Heart right ventricle (tissue), 16 donors: ENCODE measurements around the gene PRKAR2A. TPM values are rescaled to one million over a fixed set of nuclear protein-coding genes. Genes with fewer than 3 reads are reported as not detected.
A peak's percentile ranks its signal among the peaks of the same experiment; 100 is the strongest.
"Not testable (repeated sequence)": the region's sequence is repeated elsewhere in the genome, so short reads cannot be mapped to it uniquely, and the experiment has no call there.

Source experiments
- ATAC-seq, 8 donors: fragments of 200-7000 bp; cut with Tn5 transposase; one replicate each; pipeline ENCODE4 v1.9.1; 2020; ENCODE audit warnings: mild to moderate bottlenecking in 8 of 8, moderate library complexity in 8 of 8, moderate number of reproducible peaks in 1 of 8
- DNase-seq, 2 donors: peaks; one replicate each; pipeline ENCODE4 v3.0.0-alpha.2; 2020
- H3K27ac ChIP-seq, 10 donors: fragments of 200-600 bp; sonication (generic) in 2 of 10; one replicate each; pipeline versions ENCODE4 v1.5.0 to v1.8.0; 2020 to 2022; ENCODE audit warnings: mild to moderate bottlenecking in 3 of 10
- H3K27me3 ChIP-seq, 7 donors: fragments of 200-600 bp; one replicate each; pipeline ENCODE4 v1.8.0; 2021 to 2022; ENCODE audit warnings: mild to moderate bottlenecking in 2 of 7
- H3K36me3 ChIP-seq, 9 donors: fragments of 200-600 bp; sonication (generic) in 1 of 9; one replicate each; pipeline versions ENCODE4 v1.5.0 to v1.8.0; 2020 to 2022; ENCODE audit warnings: mild to moderate bottlenecking in 2 of 9
- H3K4me1 ChIP-seq, 9 donors: fragments of 200-600 bp; sonication (generic) in 1 of 9; one replicate each; pipeline versions ENCODE4 v1.5.0 to v1.8.0; 2020 to 2022; ENCODE audit warnings: mild to moderate bottlenecking in 4 of 9
- H3K4me3 ChIP-seq, 10 donors: fragments of 200-600 bp; sonication (generic) in 2 of 10; one replicate each; pipeline versions ENCODE4 v1.5.0 to v1.8.0; 2020 to 2022; ENCODE audit warnings: mild to moderate bottlenecking in 7 of 10, moderate library complexity in 2 of 10
- H3K9me3 ChIP-seq, 11 donors: fragments of 200-600 bp in 10 of 11; sonication (generic) in 2 of 11; one replicate each; pipeline versions ENCODE4 v1.5.0 to v1.8.0; 2013 to 2022; ENCODE audit warnings: mild to moderate bottlenecking in 2 of 11, control low read depth in 1 of 11, moderate library complexity in 1 of 11
- CTCF ChIP-seq, 9 donors: fragments of 200-600 bp; sonication (generic) in 2 of 9; IDR thresholded peaks; one replicate each; pipeline versions ENCODE4 v1.5.0 to v1.8.0; 2021 to 2022; ENCODE audit warnings: antibody characterized with exemption in 9 of 9, mild to moderate bottlenecking in 5 of 9, moderate library complexity in 1 of 9
- whole genome bisulfite sequencing, 2 donors: extraction: QIAGEN DNeasy Blood & Tissue Kit; methylation state at CpG; one replicate each; pipeline ENCODE4 v1.1.7; 2013; ENCODE audit warnings: inconsistent platforms in 1 of 2; 5-methylcytosine and 5-hydroxymethylcytosine counted together
- intact Hi-C, 10 donors: fragments of 100-400 bp; cut with DNase I; formaldehyde crosslinking; loops; one replicate each; pipeline versions ENCODE4 v1.11.1 to v1.14.2; 2022
- polyA plus RNA-seq, 2 donors: library from polyadenylated mRNA; stranded (reverse); fragments of 200-250 nt; gene quantifications; one replicate each; pipeline ENCODE4 v1.2.3, GENCODE V29; 2013
- total RNA-seq, 10 donors: library from RNA; stranded (reverse); fragmentation: NEBNext Ultra II Directional in 3 of 10; extraction: Animal tissue kit (Norgen Biotek cat#: 25700) in 3 of 10; gene quantifications; one replicate each; pipeline versions ENCODE4 v1.2.1 to v1.2.4, GENCODE V29; 2021 to 2023
- donor health status: Arrhythmogenic right ventricular cardiomyopathy.
- donor health status: ischemic (EF 13 %, LVEDD 7.1; RV severe dilation, severe dysfunction).
- donor health status: healthy with polysubstance abuse.
- donor health status: DM: no; HTN: yes; CAD: no.
- donor health status: DM: no; HTN: no; CAD: no.
- donor health status: ischemic (EF 25% LVEDD 6.9; RV normal size, moderate dysfunction).
- donor health status: ischemic (EF 25% LVEDD 5.7; RV mildly dilated, moderate dysfunction).
- donor health status: healthy.
- donor health status: DM: yes; HTN: yes; CAD: no.
- donor health status: Ischemic cardiomyopathy.
- donor health status: ischemic (EF 35%, LVEDD 5.7; RV mildly dilated, moderate dysfunction).
- donor health status: nonischemic (EF 11% LVEDD 7.7; RV severe dilation, severe dysfunction).
- donor health status: DM: yes; HTN: yes; CAD: no.
- donor health status: PGD.
- donor health status: ischemic (EF 29% LVEDD 5.4; RV normal size, mild dysfunction).
- donor health status: nonischemic (EF 23%, LVEDD 6.1; RV moderate dilation, normal function).

The PRKAR2A gene
- total and polyA plus RNA-seq, 12 donors: 11.3 to 55.7 (median 44.4) TPM

GRCh38 chr3:48747706-48748105 lies 100.0 kb downstream of the PRKAR2A start:
- WGBS, 2 donors: 28 to 30% methylated on average over 4 of the region's 4 CpGs
- Histone ChIP-seq H3K27me3 (no peaks in the 10 kb centered on the region), H3K36me3 (peaks cover 0 to 63% (median 30%) of the 10 kb centered on the region in 9 donors), H3K4me3 (no peak overlapping the region), H3K9me3 (no peaks in the 10 kb centered on the region), H3K4me1 (peaks cover 6 to 42% (median 26%) of the 10 kb centered on the region in 9 donors), H3K27ac (peak overlapping the region; percentile 24 to 81 (median 64))
- intact Hi-C loops: no loop called here
- ATAC-seq (peak in 7 of 8 donors; percentile 25 to 82 (median 67)), DNase-seq (peak in 1 of 2 donors; percentile 41)
- TF ChIP-seq CTCF (IDR thresholded peaks at IDR 0.05): no peak

- H3K9me3 ChIP-seq: no peaks in the 10 kb centered on the region
- DNase-seq: no peak
- peaks cover 0 to 59% (median 30%) of the 10 kb centered on the region in 9 donors for H3K36me3 ChIP-seq
- TF ChIP-seq CTCF (IDR thresholded peaks at IDR 0.05): no peak
- 37 to 42% methylated on average over 4 of the region's 4 CpGs for WGBS, 2 donors
- intact Hi-C loops: no loop called here
- peak overlapping the region; percentile 24 to 81 (median 64) for H3K27ac ChIP-seq
- H3K4me3 ChIP-seq: no peak overlapping the region
- no peaks in the 10 kb centered on the region for H3K27me3 ChIP-seq
- peaks cover 6 to 42% (median 26%) of the 10 kb centered on the region in 9 donors for H3K4me1 ChIP-seq
- ATAC-seq: peak in 6 of 8 donors; percentile 39 to 85 (median 60)
These were observed 100.6 kb downstream of the PRKAR2A start for GRCh38 chr3:48747015-48747615.

- no peaks in the 10 kb centered on the region for H3K9me3 ChIP-seq
- H3K4me3 ChIP-seq: no peak overlapping the region
- no peak for ATAC-seq
- no peak for TF ChIP-seq CTCF (IDR thresholded peaks at IDR 0.05)
- no peak overlapping the region for H3K27ac ChIP-seq
- H3K4me1 ChIP-seq: peaks cover 25 to 57% (median 47%) of the 10 kb centered on the region in 9 donors
- 86 to 90% methylated on average over 7 of the region's 7 CpGs for WGBS, 2 donors
- intact Hi-C loops: no loop called here
- H3K27me3 ChIP-seq: no peaks in the 10 kb centered on the region
- H3K36me3 ChIP-seq: peaks cover 0 to 26% (median 2%) of the 10 kb centered on the region in 9 donors
- no peak for DNase-seq
These were observed 103.9 kb downstream of the PRKAR2A start for GRCh38 chr3:48743773-48744172.

- not testable (repeated sequence) for ATAC-seq, H3K36me3 ChIP-seq, H3K4me3 ChIP-seq, H3K27me3 ChIP-seq, DNase-seq, H3K9me3 ChIP-seq
- WGBS, 2 donors: 96 to 99% methylated on average over 10 of the region's 10 CpGs
- H3K27ac ChIP-seq: peak overlapping the region in 8 of 10 donors; percentile 5 to 92 (median 84)
- peaks cover 28 to 55% (median 48%) of the 10 kb centered on the region in 9 donors for H3K4me1 ChIP-seq
- intact Hi-C loops: loop anchor here in 1 of 10 donors (2.0 kb wide), 2 partner anchors 56 to 106 kb away; partner anchors contain the start of genes NCKIPSD and PRKAR2A
These were observed 106.4 kb downstream of the PRKAR2A start for GRCh38 chr3:48741226-48741625.
